ENCODE results near the gene LYPD6B.

GRCh38 chr2:148993351-148993750, 45.1 kb upstream of the LYPD6B start:
- TF ChIP-seq CTCF (IDR thresholded peaks at IDR 0.05; ENCODE audit: extremely low read depth in 1 of 2, insufficient read depth in 1 of 2, low read depth in 1 of 2, low read length in 2 of 2) = no peak
- TF ChIP-seq POLR2AphosphoS5 (IDR thresholded peaks at IDR 0.05; ENCODE audit: insufficient read depth, low read depth, low read length) = no peak

Data from endothelial cell of umbilical vein (primary cell).